Neural cell (in vitro differentiated cells): ENCODE results near the gene TMEM174. TPM values are rescaled to one million over a fixed set of nuclear protein-coding genes. Genes with fewer than 3 reads are reported as not detected.

Source experiments
- H2AFZ ChIP-seq: fragments of 200-600, 300-800 bp; sonication (generic), shearing (Covaris generic); 2 replicates; pipeline ENCODE4 v1.6.0; 2014; ENCODE audit warnings: low read depth, mild to moderate bottlenecking, antibody characterized with exemption, low read length, moderate library complexity
- H3F3A ChIP-seq: fragments of 200-600 bp; shearing (Covaris generic); 2 replicates; pipeline ENCODE4 v1.6.1; 2016; ENCODE audit warnings: mild to moderate bottlenecking, moderate library complexity, mixed read lengths, antibody characterized with exemption, low read length; ENCODE audit not compliant: insufficient read depth, poor library complexity, severe bottlenecking
- H3K27ac ChIP-seq: fragments of 200-600, 300-800 bp; sonication (generic), shearing (Covaris generic); 2 replicates; pipeline ENCODE4 v1.5.1; 2014; ENCODE audit warnings: mild to moderate bottlenecking, low read length, moderate library complexity
- H3K27me3 ChIP-seq: fragments of 300-800, 200-600 bp; sonication (generic), shearing (Covaris generic); 2 replicates; pipeline ENCODE4 v1.6.0; 2014; ENCODE audit warnings: mild to moderate bottlenecking, low read depth, low read length, moderate library complexity; ENCODE audit not compliant: insufficient read depth
- H3K36me3 ChIP-seq: fragments of 300-800, 200-600 bp; sonication (generic), shearing (Covaris generic); 2 replicates; pipeline ENCODE4 v1.5.1; 2014; ENCODE audit warnings: mild to moderate bottlenecking, antibody characterized with exemption, low read length, moderate library complexity; ENCODE audit not compliant: insufficient read depth
- H3K4me2 ChIP-seq: fragments of 300-800, 200-600 bp; sonication (generic), shearing (Covaris generic); 2 replicates; pipeline ENCODE4 v1.6.0; 2014; ENCODE audit warnings: mild to moderate bottlenecking, low read length
- H3K4me3 ChIP-seq: fragments of 300-800, 200-600 bp; sonication (generic), shearing (Covaris generic); 2 replicates; pipeline ENCODE4 v1.5.1; 2014; ENCODE audit warnings: mild to moderate bottlenecking, low read length, moderate library complexity
- H3K79me2 ChIP-seq: fragments of 200-600 bp; shearing (Covaris generic); replicated peaks from 2 replicates; pipeline ENCODE4 v1.6.0; 2014; ENCODE audit warnings: mild to moderate bottlenecking, low read length, moderate library complexity; ENCODE audit not compliant: insufficient read depth
- H3K9ac ChIP-seq: fragments of 300-800, 200-600 bp; sonication (generic), shearing (Covaris generic); 2 replicates; pipeline ENCODE4 v1.6.1; 2016; ENCODE audit warnings: mild to moderate bottlenecking, low read length, mixed read lengths
- H3K9me2 ChIP-seq: fragments of 200-600 bp; shearing (Covaris generic); 2 replicates; pipeline ENCODE4 v1.6.1; 2016; ENCODE audit warnings: mild to moderate bottlenecking, low read length, mixed read lengths; ENCODE audit not compliant: insufficient read depth
- H3K9me3 ChIP-seq: fragments of 200-600, 300-800 bp; sonication (generic), shearing (Covaris generic); 2 replicates; pipeline ENCODE4 v1.6.1; 2016; ENCODE audit warnings: mild to moderate bottlenecking, mixed run types, low read length, moderate library complexity, mixed read lengths
- H4K20me1 ChIP-seq: fragments of 200-600 bp; shearing (Covaris generic); 2 replicates; pipeline ENCODE4 v1.6.1; 2016; ENCODE audit warnings: mild to moderate bottlenecking, mixed run types; ENCODE audit not compliant: insufficient read depth
- CTCF ChIP-seq: fragments of 450-650 bp; IDR thresholded peaks from 2 replicates; pipeline ENCODE4 v1.5.1; 2014; ENCODE audit warnings: antibody characterized with exemption, mild to moderate bottlenecking, moderate library complexity; ENCODE audit not compliant: poor library complexity, severe bottlenecking
- EP300 ChIP-seq: fragments of 450-650 bp; conservative IDR thresholded peaks from 2 replicates; pipeline ENCODE4 v1.6.1; 2014; ENCODE audit warnings: antibody characterized with exemption, mild to moderate bottlenecking, moderate library complexity; ENCODE audit not compliant: poor library complexity, severe bottlenecking
- EZH2 ChIP-seq: fragments of 200-600, 300-800 bp; shearing (Covaris generic), sonication (generic); IDR thresholded peaks from 2 replicates; pipeline ENCODE4 v1.6.1; 2014; ENCODE audit warnings: antibody characterized with exemption, low read length, borderline replicate concordance, mild to moderate bottlenecking; ENCODE audit not compliant: insufficient read depth, poor library complexity, severe bottlenecking
- MXI1 ChIP-seq: fragments of 450-650 bp; conservative IDR thresholded peaks from 2 replicates; pipeline ENCODE4 v1.6.1; 2014; ENCODE audit warnings: antibody characterized with exemption, mild to moderate bottlenecking; ENCODE audit not compliant: poor library complexity, severe bottlenecking
- POLR2AphosphoS5 ChIP-seq: IDR thresholded peaks from 2 replicates; pipeline ENCODE4 v1.6.1; 2012
- RAD21 ChIP-seq: fragments of 450-650 bp; conservative IDR thresholded peaks from 2 replicates; pipeline ENCODE4 v1.6.1; 2014; ENCODE audit warnings: antibody characterized with exemption, mild to moderate bottlenecking, moderate library complexity
- REST ChIP-seq: IDR thresholded peaks from 2 replicates; pipeline ENCODE4 v1.6.1; 2012; ENCODE audit warnings: borderline replicate concordance
- SMC3 ChIP-seq: fragments of 450-650 bp; conservative IDR thresholded peaks from 2 replicates; pipeline ENCODE4 v1.6.1; 2014; ENCODE audit warnings: antibody characterized with exemption, mild to moderate bottlenecking, moderate library complexity; ENCODE audit not compliant: poor library complexity
- TAF1 ChIP-seq: IDR thresholded peaks from 2 replicates; pipeline ENCODE4 v1.6.1; 2012; ENCODE audit warnings: low read depth
- polyA plus RNA-seq: library from polyadenylated mRNA; depleted of rRNA; stranded (reverse); fragments of >200 nt; gene quantifications from 2 replicates; pipeline ENCODE4 v1.2.3, GENCODE V29; 2014

The TMEM174 gene
- polyA plus RNA-seq, 1 donor from 2014 or later, result not detected

- H3F3A ChIP-seq, result no peaks in the 10 kb centered on the region
- no peaks in the 10 kb centered on the region for H3K36me3 ChIP-seq
- no peak overlapping the region for H3K9ac ChIP-seq
- no peaks in the 10 kb centered on the region for H4K20me1 ChIP-seq
- H3K27me3 ChIP-seq, result peaks cover 21% of the 10 kb centered on the region
- no peaks in the 10 kb centered on the region for H3K79me2 ChIP-seq
- no peak overlapping the region for H3K27ac ChIP-seq
- no peak for TF ChIP-seq POLR2AphosphoS5
- TF ChIP-seq REST, result no peak
- no peak for TF ChIP-seq EZH2
- TF ChIP-seq TAF1, result no peak
- no peak for TF ChIP-seq SMC3
- no peak for TF ChIP-seq EP300
- TF ChIP-seq CTCF, result no peak
- TF ChIP-seq MXI1, result no peak
- TF ChIP-seq RAD21, result no peak
- H3K9me3 ChIP-seq, result no peaks in the 10 kb centered on the region
- H3K9me2 ChIP-seq, result no peaks in the 10 kb centered on the region
- no peak overlapping the region for H3K4me2 ChIP-seq
- H3K4me3 ChIP-seq, result no peak overlapping the region
- no peak overlapping the region for H2AFZ ChIP-seq
Observed at GRCh38 chr5:73126381-73126780, 46.6 kb upstream of the TMEM174 start.

- Histone ChIP-seq H3K9ac (no peak overlapping the region), H3K36me3 (no peaks in the 10 kb centered on the region), H3K9me3 (no peaks in the 10 kb centered on the region), H3K9me2 (no peaks in the 10 kb centered on the region), H2AFZ (no peak overlapping the region), H3K27me3 (peaks cover 15% of the 10 kb centered on the region), H3K79me2 (no peaks in the 10 kb centered on the region), H3K4me3 (no peak overlapping the region), H3K4me2 (no peak overlapping the region), H4K20me1 (no peaks in the 10 kb centered on the region), H3F3A (no peaks in the 10 kb centered on the region), H3K27ac (no peak overlapping the region)
- TF ChIP-seq CTCF (no peak), SMC3 (no peak), EP300 (no peak), RAD21 (no peak), REST (no peak), EZH2 (no peak), MXI1 (no peak), TAF1 (no peak), POLR2AphosphoS5 (no peak)
Observed at GRCh38 chr5:73126957-73127356, 46.0 kb upstream of the TMEM174 start.
